HEK293 (cell line): ENCODE measurements around the gene EIF4A2.

Experiments
- CTCF ChIP-seq: fragments of 450-650 bp; formaldehyde crosslinking; IDR thresholded peaks from 2 replicates; pipeline ENCODE4 v1.5.1; 2016; ENCODE audit warnings: missing biosample characterization, missing genetic modification characterization
- EGR2 ChIP-seq: fragments of 450-650 bp; formaldehyde crosslinking; IDR thresholded peaks from 2 replicates; pipeline ENCODE4 v1.5.1; 2016; ENCODE audit warnings: low read depth, missing biosample characterization, missing genetic modification characterization
- REST ChIP-seq: fragments of 450-650 bp; formaldehyde crosslinking; IDR thresholded peaks from 2 replicates; pipeline ENCODE4 v1.5.1; 2016; ENCODE audit warnings: missing biosample characterization, missing genetic modification characterization
- SP3 ChIP-seq: fragments of 450-650 bp; formaldehyde crosslinking; IDR thresholded peaks from 2 replicates; pipeline ENCODE4 v1.5.1; 2016; ENCODE audit warnings: missing biosample characterization, missing genetic modification characterization
- TRIM28 ChIP-seq: IDR thresholded peaks from 2 replicates; pipeline ENCODE4 v1.6.1; 2011; ENCODE audit warnings: low read length, control low read depth, borderline replicate concordance
- ZBTB11 ChIP-seq: fragments of 450-650 bp; formaldehyde crosslinking; conservative IDR thresholded peaks from 2 replicates; pipeline ENCODE4 v1.5.1; 2016; ENCODE audit warnings: low read depth, missing biosample characterization, missing genetic modification characterization
- ZNF23 ChIP-seq: fragments of 450-650 bp; formaldehyde crosslinking; IDR thresholded peaks from 2 replicates; pipeline ENCODE4 v1.5.1; 2016; ENCODE audit warnings: missing biosample characterization, missing genetic modification characterization, borderline replicate concordance
- ZNF239 ChIP-seq: fragments of 450-650 bp; formaldehyde crosslinking; IDR thresholded peaks from 2 replicates; pipeline ENCODE4 v1.5.1; 2016; ENCODE audit warnings: missing biosample characterization, missing genetic modification characterization
- ZNF292 ChIP-seq: fragments of 450-650 bp; formaldehyde crosslinking; IDR thresholded peaks from 2 replicates; pipeline ENCODE4 v1.5.1; 2016; ENCODE audit warnings: low read depth, missing biosample characterization, missing genetic modification characterization, borderline replicate concordance
- ZNF354C ChIP-seq: fragments of 450-650 bp; formaldehyde crosslinking; IDR thresholded peaks from 2 replicates; pipeline ENCODE4 v1.5.1; 2016; ENCODE audit warnings: missing biosample characterization, missing genetic modification characterization, low read depth, borderline replicate concordance
- ZNF768 ChIP-seq: fragments of 450-650 bp; formaldehyde crosslinking; IDR thresholded peaks from 2 replicates; pipeline ENCODE4 v1.5.1; 2018; ENCODE audit warnings: missing biosample characterization, mild to moderate bottlenecking, missing genetic modification characterization
- ZSCAN5A ChIP-seq: fragments of 450-650 bp; formaldehyde crosslinking; IDR thresholded peaks from 2 replicates; pipeline ENCODE4 v1.5.1; 2016; ENCODE audit warnings: missing biosample characterization, missing genetic modification characterization

- TF ChIP-seq REST (tag by site-specific recombination) (no peak), CTCF (tag by site-specific recombination) (no peak), EGR2 (tag by site-specific recombination) (no peak), TRIM28 (no peak), ZNF768 (tag by site-specific recombination) (no peak), ZNF239 (tag by site-specific recombination) (no peak), ZNF354C (tag by site-specific recombination) (no peak), ZSCAN5A (no peak), ZBTB11 (tag by site-specific recombination) (no peak), ZNF292 (tag by site-specific recombination) (no peak), ZNF23 (tag by site-specific recombination) (no peak), SP3 (no peak)
Observed at GRCh38 chr3:186751480-186751879, 31.9 kb upstream of the EIF4A2 start.
